GM12873 (cell line): Measurements from ENCODE around the gene KLHL3.

Experiments
- CTCF ChIP-seq: IDR thresholded peaks from 2 replicates; pipeline ENCODE4 v1.5.1; 2012; ENCODE audit warnings: low read depth, mild to moderate bottlenecking, moderate library complexity, low read length, control low read depth; ENCODE audit not compliant: insufficient read depth; ENCODE audit errors: missing control alignments

The KLHL3 gene

GRCh38 chr5:137731176-137731575 is 4.7 kb downstream of the KLHL3 start:
- no peak for TF ChIP-seq CTCF

GRCh38 chr5:137730336-137730735 is 5.6 kb downstream of the KLHL3 start:
- TF ChIP-seq CTCF = no peak

- no peak for TF ChIP-seq CTCF
Measured at GRCh38 chr5:137728048-137728447, 7.8 kb downstream of the KLHL3 start.

GRCh38 chr5:137727623-137728022 is 8.3 kb downstream of the KLHL3 start:
- no peak for TF ChIP-seq CTCF

- TF ChIP-seq CTCF = no peak
Measured at GRCh38 chr5:137724251-137724650, 11.6 kb downstream of the KLHL3 start.

GRCh38 chr5:137718611-137719010 is 17.3 kb downstream of the KLHL3 start:
- no peak for TF ChIP-seq CTCF

GRCh38 chr5:137716337-137716736 is 19.6 kb downstream of the KLHL3 start:
- TF ChIP-seq CTCF = no peak

GRCh38 chr5:137715456-137715855 is 20.4 kb downstream of the KLHL3 start:
- TF ChIP-seq CTCF = no peak
